Measurements from ENCODE around the gene PRR5L.
"Not testable (repeated sequence)": the region's sequence is repeated elsewhere in the genome, so short reads cannot be mapped to it uniquely, and the experiment has no call there.

The PRR5L gene

DNA sequence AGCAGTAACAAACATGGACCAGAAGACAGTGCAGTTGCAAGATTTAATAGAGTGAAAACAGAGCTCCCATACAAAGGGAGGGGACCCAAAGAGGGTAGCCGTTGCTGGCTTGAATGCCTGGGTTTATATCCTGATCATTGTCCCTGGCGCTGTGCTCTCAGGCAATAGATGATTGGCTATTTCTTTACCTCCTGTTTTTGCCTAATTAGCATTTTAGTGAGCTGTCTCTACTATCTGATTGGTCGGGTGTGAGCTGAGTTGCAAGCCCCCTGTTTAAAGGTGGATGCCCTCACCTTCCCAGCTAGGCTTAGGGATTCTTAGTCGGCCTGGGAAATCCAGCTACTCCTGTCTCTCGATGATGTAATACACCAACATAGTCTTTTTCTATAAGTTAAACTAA lies 29.3 kb downstream of the PRR5L start:
- not testable (repeated sequence) for H2AK5ac ChIP-seq (ENCODE audit: low read depth, low read length); H2BK15ac ChIP-seq (ENCODE audit: low read length); H3K14ac ChIP-seq (ENCODE audit: low read length); H3K9me3 ChIP-seq (replicated peaks in 1 of 2; ENCODE audit: control insufficient read depth in 2 of 2, insufficient read depth in 1 of 2, low read depth in 1 of 2, low read length in 2 of 2); H4K8ac ChIP-seq (ENCODE audit: low read depth, low read length); H3K4me3 ChIP-seq (ENCODE audit: low read length in 2 of 2); H3K79me1 ChIP-seq (ENCODE audit: low read depth, low read length); H3K27me3 ChIP-seq (ENCODE audit: control insufficient read depth in 3 of 3, insufficient read depth in 3 of 3, low read depth in 1 of 3, low read length in 3 of 3); H3K27ac ChIP-seq (replicated peaks; ENCODE audit: low read length); H3K4me1 ChIP-seq (ENCODE audit: control insufficient read depth in 2 of 2, insufficient read depth in 1 of 2, low read depth in 1 of 2, low read length in 2 of 2); H4K91ac ChIP-seq (ENCODE audit: low read depth, low read length, poor library complexity); H2BK12ac ChIP-seq (ENCODE audit: low read length); H2BK5ac ChIP-seq (ENCODE audit: low read length); H2AFZ ChIP-seq (ENCODE audit: low read length); H3K9ac ChIP-seq (ENCODE audit: low read depth, low read length, poor library complexity); H3K23ac ChIP-seq (ENCODE audit: low read depth, low read length, poor library complexity); H3K18ac ChIP-seq (ENCODE audit: low read length); H2BK120ac ChIP-seq (ENCODE audit: low read depth, low read length); H3K4me2 ChIP-seq (ENCODE audit: insufficient read depth, low read length, poor library complexity, severe bottlenecking); H3K4ac ChIP-seq (ENCODE audit: low read length); H3K36me3 ChIP-seq (replicated peaks in 1 of 2; ENCODE audit: control insufficient read depth in 2 of 2, insufficient read depth in 2 of 2, low read length in 2 of 2); DNase-seq (ENCODE audit: low spot score)
- WGBS, 2 donors (ENCODE audit: extremely low coverage in 2 of 2, insufficient read length in 2 of 2, insufficient replicate concordance in 1 of 2) = no CpG with 5 or more reads among the region's 5 CpGs

DNA sequence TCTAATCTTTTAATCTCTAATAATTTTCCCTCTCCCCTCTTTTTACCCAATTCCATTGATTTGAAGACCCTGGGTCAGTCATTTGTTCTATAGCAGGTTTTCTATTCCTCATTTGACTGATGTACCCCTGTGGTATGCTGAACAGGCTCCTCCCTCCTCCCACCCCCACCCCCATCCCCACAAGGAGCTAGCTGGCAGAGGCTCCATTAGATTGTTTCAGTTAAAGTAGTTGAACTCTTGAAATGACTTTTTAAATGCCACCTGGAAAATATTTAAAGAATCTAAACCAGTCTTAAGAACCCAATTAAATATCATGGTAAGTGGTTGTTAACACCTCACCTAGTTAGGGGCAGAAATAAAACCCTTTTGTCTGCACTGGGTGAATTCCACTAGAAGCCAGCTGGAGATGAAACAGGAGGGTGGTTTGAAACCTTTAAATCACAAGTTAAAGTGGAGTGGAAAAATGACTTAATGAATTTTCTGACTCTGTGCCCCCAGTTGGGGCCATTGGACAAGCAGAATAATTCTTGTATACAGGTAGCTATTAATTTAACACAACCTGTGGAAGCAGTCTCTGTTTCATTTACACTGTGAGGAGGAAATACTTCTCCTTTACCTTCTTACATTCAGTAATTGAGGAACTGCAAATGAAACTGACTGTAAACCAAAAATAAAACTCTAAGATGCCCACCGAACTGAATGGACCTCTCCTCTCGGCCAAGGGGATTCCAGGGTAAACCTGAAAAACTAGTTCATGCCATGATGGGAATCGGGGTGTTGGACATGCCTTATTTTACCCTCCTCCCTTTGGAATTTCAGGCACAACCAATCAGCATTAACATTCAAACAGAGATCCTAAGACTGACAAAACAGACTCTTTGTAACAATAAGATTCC lies 30.7 kb downstream of the PRR5L start:
- Histone ChIP-seq H3K36me3 (replicated peaks in 1 of 2; ENCODE audit: control insufficient read depth in 2 of 2, insufficient read depth in 2 of 2, low read length in 2 of 2) (no peaks in the 10 kb centered on the region), H3K79me1 (ENCODE audit: low read depth, low read length) (no peaks in the 10 kb centered on the region)
- WGBS, 2 donors (ENCODE audit: extremely low coverage in 2 of 2, insufficient read length in 2 of 2, insufficient replicate concordance in 1 of 2) = no CpG with 5 or more reads among the region's 3 CpGs

DNA sequence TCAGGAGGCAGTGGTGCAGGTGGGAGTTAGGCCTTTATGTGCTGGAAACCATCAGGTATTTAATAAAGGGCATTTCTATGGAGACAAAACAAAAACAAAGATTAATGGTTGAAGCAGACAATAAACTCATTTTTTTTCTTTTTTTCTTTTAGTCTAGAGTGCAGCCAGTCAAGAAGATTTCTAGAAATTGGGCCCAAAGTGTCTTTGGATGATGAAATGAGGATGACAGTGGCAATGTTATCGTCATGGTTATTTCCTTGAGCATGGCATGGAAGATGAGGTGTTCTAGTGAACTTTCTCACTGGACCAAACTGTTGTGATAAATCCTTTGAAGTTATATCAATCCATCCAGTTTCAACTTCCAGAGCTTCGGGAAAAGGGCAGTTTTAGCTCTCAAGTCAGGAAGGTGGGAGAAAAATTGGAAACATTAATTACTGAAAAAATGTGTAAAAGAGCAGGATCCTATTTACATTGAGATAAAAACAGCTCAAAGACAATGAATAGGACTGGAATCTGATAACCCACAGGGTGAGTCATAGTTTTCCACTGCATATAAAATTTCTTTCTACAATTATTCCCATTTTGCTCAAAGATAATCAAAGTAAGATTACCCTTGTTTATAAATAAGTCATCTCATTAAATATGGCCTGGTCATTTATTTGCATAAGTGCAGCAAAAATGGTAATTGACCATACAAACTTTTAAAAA lies 33.0 kb downstream of the PRR5L start:
- H2BK12ac ChIP-seq (ENCODE audit: low read length) = no peak overlapping the region
- no CpG with 5 or more reads among the region's 2 CpGs for WGBS, 2 donors (ENCODE audit: extremely low coverage in 2 of 2, insufficient read length in 2 of 2, insufficient replicate concordance in 1 of 2)
- no peak overlapping the region for H3K14ac ChIP-seq (ENCODE audit: low read length)

More for the DNA sequence above, 30.7 kb downstream of the PRR5L start:
- Histone ChIP-seq H3K9me3 (replicated peaks in 1 of 2; ENCODE audit: control insufficient read depth in 2 of 2, insufficient read depth in 1 of 2, low read depth in 1 of 2, low read length in 2 of 2) (no peaks in the 10 kb centered on the region), H2BK15ac (ENCODE audit: low read length) (no peak overlapping the region), H3K14ac (ENCODE audit: low read length) (no peak overlapping the region), H2BK5ac (ENCODE audit: low read length) (no peak overlapping the region), H3K27ac (replicated peaks; ENCODE audit: low read length) (no peak overlapping the region), H2AK5ac (ENCODE audit: low read depth, low read length) (no peak overlapping the region), H2BK120ac (ENCODE audit: low read depth, low read length) (no peak overlapping the region), H4K8ac (ENCODE audit: low read depth, low read length) (no peak overlapping the region), H3K4me1 (ENCODE audit: control insufficient read depth in 2 of 2, insufficient read depth in 1 of 2, low read depth in 1 of 2, low read length in 2 of 2) (no peaks in the 10 kb centered on the region), H3K23ac (ENCODE audit: low read depth, low read length, poor library complexity) (no peak overlapping the region), H3K4ac (ENCODE audit: low read length) (no peak overlapping the region), H3K18ac (ENCODE audit: low read length) (no peak overlapping the region), H3K4me3 (ENCODE audit: low read length in 2 of 2) (no peak overlapping the region), H2AFZ (ENCODE audit: low read length) (no peak overlapping the region), H3K9ac (ENCODE audit: low read depth, low read length, poor library complexity) (no peak overlapping the region), H3K4me2 (ENCODE audit: insufficient read depth, low read length, poor library complexity, severe bottlenecking) (no peak overlapping the region), H4K91ac (ENCODE audit: low read depth, low read length, poor library complexity) (no peak overlapping the region), H2BK12ac (ENCODE audit: low read length) (no peak overlapping the region), H3K27me3 (ENCODE audit: control insufficient read depth in 3 of 3, insufficient read depth in 3 of 3, low read depth in 1 of 3, low read length in 3 of 3) (no peaks in the 10 kb centered on the region)
- no peak for DNase-seq (ENCODE audit: low spot score)

GRCh38 chr11:36330411-36330810 lies 34.3 kb downstream of the PRR5L start:
- Histone ChIP-seq H3K79me1 (ENCODE audit: low read depth, low read length) (no peaks in the 10 kb centered on the region), H3K4ac (ENCODE audit: low read length) (no peak overlapping the region), H2BK120ac (ENCODE audit: low read depth, low read length) (no peak overlapping the region), H4K91ac (ENCODE audit: low read depth, low read length, poor library complexity) (no peak overlapping the region), H3K9ac (ENCODE audit: low read depth, low read length, poor library complexity) (no peak overlapping the region), H2BK5ac (ENCODE audit: low read length) (no peak overlapping the region), H4K8ac (ENCODE audit: low read depth, low read length) (no peak overlapping the region), H2AFZ (ENCODE audit: low read length) (no peak overlapping the region), H3K23ac (ENCODE audit: low read depth, low read length, poor library complexity) (no peak overlapping the region), H3K36me3 (replicated peaks in 1 of 2; ENCODE audit: control insufficient read depth in 2 of 2, insufficient read depth in 2 of 2, low read length in 2 of 2) (no peaks in the 10 kb centered on the region), H3K4me2 (ENCODE audit: insufficient read depth, low read length, poor library complexity, severe bottlenecking) (no peak overlapping the region), H3K9me3 (replicated peaks in 1 of 2; ENCODE audit: control insufficient read depth in 2 of 2, insufficient read depth in 1 of 2, low read depth in 1 of 2, low read length in 2 of 2) (no peaks in the 10 kb centered on the region), H3K14ac (ENCODE audit: low read length) (no peak overlapping the region), H3K18ac (ENCODE audit: low read length) (no peak overlapping the region), H3K4me3 (ENCODE audit: low read length in 2 of 2) (no peak overlapping the region), H2BK15ac (ENCODE audit: low read length) (no peak overlapping the region), H3K27me3 (ENCODE audit: control insufficient read depth in 3 of 3, insufficient read depth in 3 of 3, low read depth in 1 of 3, low read length in 3 of 3) (no peaks in the 10 kb centered on the region), H2AK5ac (ENCODE audit: low read depth, low read length) (no peak overlapping the region), H3K4me1 (ENCODE audit: control insufficient read depth in 2 of 2, insufficient read depth in 1 of 2, low read depth in 1 of 2, low read length in 2 of 2) (no peaks in the 10 kb centered on the region), H3K27ac (replicated peaks; ENCODE audit: low read length) (no peak overlapping the region), H2BK12ac (ENCODE audit: low read length) (no peak overlapping the region)
- no peak for DNase-seq (ENCODE audit: low spot score)
- WGBS, 2 donors (ENCODE audit: extremely low coverage in 2 of 2, insufficient read length in 2 of 2, insufficient replicate concordance in 1 of 2) = no CpG with 5 or more reads among the region's 2 CpGs

More for the DNA sequence above, 33.0 kb downstream of the PRR5L start:
- H3K4ac ChIP-seq (ENCODE audit: low read length) = no peak overlapping the region
- H3K79me1 ChIP-seq (ENCODE audit: low read depth, low read length) = no peaks in the 10 kb centered on the region
- H3K9me3 ChIP-seq (replicated peaks in 1 of 2; ENCODE audit: control insufficient read depth in 2 of 2, insufficient read depth in 1 of 2, low read depth in 1 of 2, low read length in 2 of 2) = no peaks in the 10 kb centered on the region
- H3K36me3 ChIP-seq (replicated peaks in 1 of 2; ENCODE audit: control insufficient read depth in 2 of 2, insufficient read depth in 2 of 2, low read length in 2 of 2) = no peaks in the 10 kb centered on the region
- H4K8ac ChIP-seq (ENCODE audit: low read depth, low read length) = no peak overlapping the region
- H4K91ac ChIP-seq (ENCODE audit: low read depth, low read length, poor library complexity) = no peak overlapping the region
- H3K23ac ChIP-seq (ENCODE audit: low read depth, low read length, poor library complexity) = no peak overlapping the region
- H3K9ac ChIP-seq (ENCODE audit: low read depth, low read length, poor library complexity) = no peak overlapping the region
- H3K4me1 ChIP-seq (ENCODE audit: control insufficient read depth in 2 of 2, insufficient read depth in 1 of 2, low read depth in 1 of 2, low read length in 2 of 2) = no peaks in the 10 kb centered on the region
- H2AK5ac ChIP-seq (ENCODE audit: low read depth, low read length) = no peak overlapping the region
- H2BK120ac ChIP-seq (ENCODE audit: low read depth, low read length) = no peak overlapping the region
- no peak overlapping the region for H2BK5ac ChIP-seq (ENCODE audit: low read length)
- H2BK15ac ChIP-seq (ENCODE audit: low read length) = no peak overlapping the region
- H2AFZ ChIP-seq (ENCODE audit: low read length) = no peak overlapping the region
- no peak overlapping the region for H3K18ac ChIP-seq (ENCODE audit: low read length)
- DNase-seq (ENCODE audit: low spot score) = no peak
- H3K27ac ChIP-seq (replicated peaks; ENCODE audit: low read length) = no peak overlapping the region
- no peaks in the 10 kb centered on the region for H3K27me3 ChIP-seq (ENCODE audit: control insufficient read depth in 3 of 3, insufficient read depth in 3 of 3, low read depth in 1 of 3, low read length in 3 of 3)
- H3K4me2 ChIP-seq (ENCODE audit: insufficient read depth, low read length, poor library complexity, severe bottlenecking) = no peak overlapping the region
- H3K4me3 ChIP-seq (ENCODE audit: low read length in 2 of 2) = no peak overlapping the region
